Brain microvascular endothelial cell (primary cell): ENCODE measurements around the gene MPC1L.

Experiments
- DNase-seq: peaks from one replicate; pipeline ENCODE4 v3.0.0-alpha.2; 2020
- H3K27ac ChIP-seq: fragments of 250-450 bp; sonication (Bioruptor Pico); 2 replicates; pipeline ENCODE4 v1.5.1; 2020; ENCODE audit warnings: mild to moderate bottlenecking, moderate library complexity
- H3K27me3 ChIP-seq: fragments of 250-450 bp; sonication (Bioruptor Pico); replicated peaks from 2 replicates; pipeline ENCODE4 v1.5.1; 2020; ENCODE audit warnings: mild to moderate bottlenecking
- H3K36me3 ChIP-seq: fragments of 250-450 bp; sonication (Bioruptor Pico); replicated peaks from 2 replicates; pipeline ENCODE4 v1.5.1; 2020; ENCODE audit warnings: mild to moderate bottlenecking
- H3K4me3 ChIP-seq: 2 replicates; pipeline ENCODE4 v1.5.1; 2011; ENCODE audit warnings: low read depth, mild to moderate bottlenecking, control low read depth, low read length, moderate library complexity
- in situ Hi-C: cut with HindIII; loops from 2 replicates; pipeline ENCODE4 v1.10.0; 2017; ENCODE audit warnings: low sequenced_read_pairs, low pct_ligation_motif_present
- TF ChIP-seq, protein P1 (sequence below): IDR thresholded peaks from 2 replicates; pipeline ENCODE4 v1.5.1; 2011; ENCODE audit warnings: low read depth, mild to moderate bottlenecking, moderate library complexity, low read length, control low read depth, inconsistent platforms; ENCODE audit errors: missing control alignments

The MPC1L gene

GRCh38 chrX:40653535-40653934 is 30.3 kb downstream of the MPC1L start:
- DNase-seq: no peak
- H3K4me3 ChIP-seq: no peak overlapping the region
- H3K27me3 ChIP-seq: no peaks in the 10 kb centered on the region
- in situ Hi-C loops: no loop called here
- TF ChIP-seq, protein P1, sequence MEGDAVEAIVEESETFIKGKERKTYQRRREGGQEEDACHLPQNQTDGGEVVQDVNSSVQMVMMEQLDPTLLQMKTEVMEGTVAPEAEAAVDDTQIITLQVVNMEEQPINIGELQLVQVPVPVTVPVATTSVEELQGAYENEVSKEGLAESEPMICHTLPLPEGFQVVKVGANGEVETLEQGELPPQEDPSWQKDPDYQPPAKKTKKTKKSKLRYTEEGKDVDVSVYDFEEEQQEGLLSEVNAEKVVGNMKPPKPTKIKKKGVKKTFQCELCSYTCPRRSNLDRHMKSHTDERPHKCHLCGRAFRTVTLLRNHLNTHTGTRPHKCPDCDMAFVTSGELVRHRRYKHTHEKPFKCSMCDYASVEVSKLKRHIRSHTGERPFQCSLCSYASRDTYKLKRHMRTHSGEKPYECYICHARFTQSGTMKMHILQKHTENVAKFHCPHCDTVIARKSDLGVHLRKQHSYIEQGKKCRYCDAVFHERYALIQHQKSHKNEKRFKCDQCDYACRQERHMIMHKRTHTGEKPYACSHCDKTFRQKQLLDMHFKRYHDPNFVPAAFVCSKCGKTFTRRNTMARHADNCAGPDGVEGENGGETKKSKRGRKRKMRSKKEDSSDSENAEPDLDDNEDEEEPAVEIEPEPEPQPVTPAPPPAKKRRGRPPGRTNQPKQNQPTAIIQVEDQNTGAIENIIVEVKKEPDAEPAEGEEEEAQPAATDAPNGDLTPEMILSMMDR: no peak
- H3K36me3 ChIP-seq: peaks cover 8% of the 10 kb centered on the region
- H3K27ac ChIP-seq: no peak overlapping the region

- Histone ChIP-seq H3K27me3 (no peaks in the 10 kb centered on the region), H3K36me3 (peaks cover 11% of the 10 kb centered on the region), H3K4me3 (no peak overlapping the region), H3K27ac (no peak overlapping the region)
- in situ Hi-C loops: no loop called here
- TF ChIP-seq, protein P1: no peak
- no peak for DNase-seq
These were observed 37.2 kb downstream of the MPC1L start for GRCh38 chrX:40660381-40660780.

DNA sequence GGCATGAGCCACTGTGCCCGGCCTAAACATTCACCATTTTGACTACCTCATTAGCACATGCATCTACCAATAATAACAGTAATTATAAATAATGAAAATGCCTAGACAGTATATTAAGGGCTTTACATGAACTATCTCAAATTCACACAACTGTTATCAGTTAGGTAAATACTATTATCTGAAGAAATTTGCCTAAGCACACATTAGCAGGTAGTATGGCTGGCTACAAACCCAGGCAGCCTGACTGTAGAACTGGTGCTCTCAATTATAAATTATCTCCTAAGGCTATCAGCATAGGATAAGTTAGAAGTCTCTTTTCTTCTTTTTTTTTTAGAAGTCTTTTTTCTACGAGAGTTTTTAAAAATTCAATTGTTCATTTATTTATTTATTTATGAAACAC is 38.3 kb downstream of the MPC1L start:
- DNase-seq: no peak
- Histone ChIP-seq H3K27me3 (no peaks in the 10 kb centered on the region), H3K27ac (no peak overlapping the region), H3K4me3 (no peak overlapping the region), H3K36me3 (peaks cover 16% of the 10 kb centered on the region)
- TF ChIP-seq, protein P1: no peak
- in situ Hi-C loops: no loop called here

GRCh38 chrX:40663078-40663740 is 40.0 kb downstream of the MPC1L start:
- no peaks in the 10 kb centered on the region for H3K27me3 ChIP-seq
- DNase-seq: no peak
- no peak overlapping the region for H3K27ac ChIP-seq
- in situ Hi-C loops: no loop called here
- TF ChIP-seq, protein P1: no peak
- no peak overlapping the region for H3K4me3 ChIP-seq
- peaks cover 20% of the 10 kb centered on the region for H3K36me3 ChIP-seq

GRCh38 chrX:40663880-40664630 is 40.8 kb downstream of the MPC1L start:
- in situ Hi-C loops: no loop called here
- Histone ChIP-seq H3K27ac (no peak overlapping the region), H3K27me3 (no peaks in the 10 kb centered on the region), H3K4me3 (no peak overlapping the region), H3K36me3 (peaks cover 19% of the 10 kb centered on the region)
- TF ChIP-seq, protein P1: peak; percentile 64
- DNase-seq: peak; percentile 38
